Measurements from ENCODE around the gene DST. TPM values are rescaled to one million over a fixed set of nuclear protein-coding genes. Genes with fewer than 3 reads are reported as not detected.

DST gene
- total RNA-seq, 2 experiments from 2014 or later, result 0.54 to 1.3 TPM

DNA sequence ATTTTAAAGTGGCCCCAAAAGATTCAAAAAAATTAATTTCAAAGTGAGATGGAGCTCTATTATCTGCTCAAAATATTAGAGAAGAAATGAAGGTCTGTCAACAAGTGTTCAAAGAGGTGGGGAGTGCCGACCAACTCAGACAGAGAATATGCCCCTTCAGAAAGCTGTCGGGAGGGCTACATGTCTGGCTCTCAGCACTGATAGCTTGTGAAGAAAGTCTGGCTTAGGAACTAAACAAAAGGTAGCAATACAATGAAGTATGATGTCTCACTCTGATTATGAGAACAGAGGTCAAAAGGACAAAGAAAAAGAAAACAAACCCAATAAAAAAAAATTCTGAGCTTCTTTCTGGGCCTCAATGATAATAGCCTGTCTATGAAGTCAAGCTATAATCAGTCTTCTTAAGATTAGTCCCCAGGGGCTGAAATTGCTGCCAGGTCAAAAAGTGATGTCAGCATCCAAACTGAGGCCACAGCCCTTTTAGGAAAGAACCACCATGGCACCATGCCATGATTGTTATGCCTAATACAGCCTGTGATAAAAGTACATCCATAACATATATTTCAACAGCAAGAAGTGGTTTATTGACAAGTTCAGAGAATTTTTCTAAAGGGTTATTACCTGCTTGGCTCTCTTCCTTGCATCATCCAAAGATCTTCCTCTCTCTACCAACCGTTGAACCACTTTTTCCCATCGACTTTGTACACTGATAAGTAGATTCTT, 150.9 kb downstream of the DST start:
- no peak overlapping the region for H3K27ac Mint-ChIP-seq
- H3K9me3 Mint-ChIP-seq, result no peaks in the 10 kb centered on the region
- H3K4me1 Mint-ChIP-seq, result no peaks in the 10 kb centered on the region
- peaks cover 6% of the 10 kb centered on the region for H3K27me3 Mint-ChIP-seq
- POLR2A ChIA-PET, result no interaction called here
- no peaks in the 10 kb centered on the region for H3K36me3 Mint-ChIP-seq
- no peak for ATAC-seq (ENCODE audit: low read depth)
- DNase-seq, result no peak
- H3K4me3 Mint-ChIP-seq, result no peak overlapping the region

DNA sequence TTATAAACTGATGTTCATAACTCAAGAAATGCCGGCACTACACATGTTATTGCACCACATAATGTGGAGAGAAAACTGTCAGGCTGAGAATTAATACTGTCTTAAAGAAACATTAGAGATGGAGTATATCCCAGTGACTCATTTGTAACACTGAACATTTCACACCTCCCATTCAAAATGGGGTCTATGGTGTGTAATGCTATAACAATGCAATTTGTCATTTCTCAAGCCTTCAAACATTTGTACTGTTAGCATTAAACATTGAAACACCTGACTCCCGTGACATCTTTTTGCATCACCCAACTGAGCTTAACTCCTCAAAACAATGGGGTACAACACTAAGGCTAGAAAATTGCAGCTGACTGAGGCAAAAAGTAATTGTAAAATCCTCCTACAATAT, 151.7 kb downstream of the DST start:
- no peak for ATAC-seq (ENCODE audit: low read depth)
- Mint-ChIP-seq H3K4me3 (no peak overlapping the region), H3K36me3 (no peaks in the 10 kb centered on the region), H3K4me1 (no peaks in the 10 kb centered on the region), H3K9me3 (no peaks in the 10 kb centered on the region), H3K27me3 (peaks cover 6% of the 10 kb centered on the region), H3K27ac (no peak overlapping the region)
- no peak for DNase-seq
- POLR2A ChIA-PET, result no interaction called here

DNA sequence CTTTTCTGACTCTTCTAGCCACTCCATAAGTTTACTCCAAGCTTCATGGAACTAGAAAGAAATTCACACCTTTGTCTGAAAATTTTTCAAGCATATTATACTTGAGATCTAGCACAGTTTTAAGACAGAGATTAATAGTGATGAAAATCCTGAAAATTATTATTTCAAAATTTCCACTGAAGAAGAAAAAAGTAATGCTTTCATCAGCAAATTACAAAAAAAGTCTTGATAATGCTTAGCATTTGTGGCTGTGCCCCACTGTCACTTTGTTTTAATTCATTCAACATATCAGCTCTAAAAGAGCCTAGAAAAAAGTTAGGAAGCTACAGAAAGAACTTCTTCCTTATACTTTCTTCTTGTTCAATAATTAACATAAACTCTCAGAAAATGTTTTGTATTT, 153.1 kb downstream of the DST start:
- DNase-seq (no peak), ATAC-seq (ENCODE audit: low read depth) (no peak)
- POLR2A ChIA-PET, result no interaction called here
- Mint-ChIP-seq H3K36me3 (no peaks in the 10 kb centered on the region), H3K4me1 (no peaks in the 10 kb centered on the region), H3K27ac (no peak overlapping the region), H3K4me3 (no peak overlapping the region), H3K27me3 (peaks cover 6% of the 10 kb centered on the region), H3K9me3 (no peaks in the 10 kb centered on the region)

DNA sequence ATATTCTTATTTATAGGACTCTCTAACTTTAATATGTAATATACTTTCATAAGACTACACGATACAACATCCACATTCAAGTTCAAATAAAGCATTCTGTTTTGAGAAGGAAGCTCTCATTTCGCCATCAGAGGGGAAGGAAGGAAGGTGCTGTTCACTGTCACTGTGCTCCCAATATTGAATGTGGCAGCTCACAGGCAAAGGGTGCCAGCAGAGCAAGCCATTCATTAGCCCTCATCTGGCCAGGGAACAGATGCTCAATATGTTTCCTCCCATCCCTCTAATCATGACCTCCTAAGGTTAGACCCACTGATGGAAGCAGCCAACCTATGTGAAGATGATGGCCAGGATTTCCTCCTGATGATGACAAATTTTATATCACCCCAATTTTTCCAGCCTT, 154.4 kb downstream of the DST start:
- Mint-ChIP-seq H3K4me3 (no peak overlapping the region), H3K4me1 (no peaks in the 10 kb centered on the region), H3K27ac (no peak overlapping the region)

DNA sequence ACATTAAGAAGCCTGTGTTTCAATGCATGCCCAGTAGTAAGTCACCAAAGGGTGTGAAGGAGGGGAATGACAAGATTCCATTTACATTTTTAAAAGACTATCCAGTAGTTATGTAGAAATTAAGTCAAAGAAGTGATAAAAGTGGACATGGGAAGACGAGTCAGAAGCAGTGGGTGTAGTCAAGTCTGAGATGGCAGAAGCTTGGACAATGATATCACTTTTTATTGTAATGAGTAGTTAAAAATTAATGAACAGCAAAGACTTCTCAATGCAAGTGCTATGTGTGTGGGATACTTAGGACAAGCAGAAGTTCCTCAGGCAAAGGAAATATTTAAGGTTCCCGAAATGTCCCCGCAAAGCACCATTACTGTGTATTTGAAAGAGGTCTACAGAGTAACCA, 156.0 kb downstream of the DST start:
- DNase-seq (no peak), ATAC-seq (ENCODE audit: low read depth) (no peak)
- POLR2A ChIA-PET, result no interaction called here
- Mint-ChIP-seq H3K4me3 (no peak overlapping the region), H3K4me1 (no peaks in the 10 kb centered on the region), H3K36me3 (no peaks in the 10 kb centered on the region), H3K27ac (no peak overlapping the region), H3K27me3 (peaks cover 6% of the 10 kb centered on the region), H3K9me3 (no peaks in the 10 kb centered on the region)

More for the DNA sequence above, 154.4 kb downstream of the DST start:
- no peaks in the 10 kb centered on the region for H3K9me3 Mint-ChIP-seq
- POLR2A ChIA-PET, result no interaction called here
- no peaks in the 10 kb centered on the region for H3K36me3 Mint-ChIP-seq
- no peak for ATAC-seq (ENCODE audit: low read depth)
- peaks cover 6% of the 10 kb centered on the region for H3K27me3 Mint-ChIP-seq
- no peak for DNase-seq

DNA sequence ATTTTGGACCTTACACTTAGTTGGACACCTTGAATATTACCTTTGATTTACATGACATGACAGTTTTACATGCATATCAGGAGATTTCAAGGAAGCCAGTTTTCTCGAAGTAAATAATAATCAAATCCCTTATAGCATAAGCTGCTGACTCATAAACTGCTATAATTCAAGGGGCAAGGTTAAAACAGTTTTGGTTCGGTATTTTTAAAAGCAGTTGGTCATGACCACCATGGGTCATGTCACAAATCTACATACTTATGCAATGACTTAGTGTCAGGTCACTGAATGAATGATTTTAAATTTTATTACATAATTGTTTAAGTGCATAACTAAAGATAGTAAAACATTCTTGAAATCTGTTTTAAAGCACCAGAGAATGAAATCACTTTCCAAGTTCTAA, 158.0 kb downstream of the DST start:
- no peak overlapping the region for H3K4me3 Mint-ChIP-seq
- POLR2A ChIA-PET, result no interaction called here
- ATAC-seq (ENCODE audit: low read depth) (no peak), DNase-seq (no peak)
- H3K36me3 Mint-ChIP-seq, result no peaks in the 10 kb centered on the region
- no peaks in the 10 kb centered on the region for H3K9me3 Mint-ChIP-seq
- no peak overlapping the region for H3K27ac Mint-ChIP-seq
- no peaks in the 10 kb centered on the region for H3K4me1 Mint-ChIP-seq
- H3K27me3 Mint-ChIP-seq, result no peaks in the 10 kb centered on the region

DNA sequence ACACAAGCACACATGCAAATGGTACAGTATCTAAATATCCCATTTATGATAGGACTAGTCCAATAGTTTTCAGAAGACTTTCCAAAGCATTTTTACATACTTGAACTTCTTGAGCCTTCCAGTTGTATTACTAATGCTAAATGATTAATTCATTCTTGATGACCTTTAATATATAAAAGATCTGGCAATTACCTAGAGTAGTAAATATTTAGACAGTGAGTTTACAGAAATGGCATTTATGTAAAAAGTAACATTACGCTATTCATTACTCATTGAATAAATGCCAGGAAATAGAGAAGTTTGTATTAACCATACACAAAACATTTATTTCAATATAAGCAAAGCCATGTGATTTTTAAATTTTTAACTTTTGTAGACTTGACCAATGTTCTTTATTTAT, 158.8 kb downstream of the DST start:
- H3K4me1 Mint-ChIP-seq, result no peaks in the 10 kb centered on the region
- H3K9me3 Mint-ChIP-seq, result peaks cover 4% of the 10 kb centered on the region
- H3K27ac Mint-ChIP-seq, result no peak overlapping the region
- DNase-seq, result no peak
- no peak overlapping the region for H3K4me3 Mint-ChIP-seq
- POLR2A ChIA-PET, result no interaction called here
- no peak for ATAC-seq (ENCODE audit: low read depth)
- H3K27me3 Mint-ChIP-seq, result no peaks in the 10 kb centered on the region
- H3K36me3 Mint-ChIP-seq, result no peaks in the 10 kb centered on the region

DNA sequence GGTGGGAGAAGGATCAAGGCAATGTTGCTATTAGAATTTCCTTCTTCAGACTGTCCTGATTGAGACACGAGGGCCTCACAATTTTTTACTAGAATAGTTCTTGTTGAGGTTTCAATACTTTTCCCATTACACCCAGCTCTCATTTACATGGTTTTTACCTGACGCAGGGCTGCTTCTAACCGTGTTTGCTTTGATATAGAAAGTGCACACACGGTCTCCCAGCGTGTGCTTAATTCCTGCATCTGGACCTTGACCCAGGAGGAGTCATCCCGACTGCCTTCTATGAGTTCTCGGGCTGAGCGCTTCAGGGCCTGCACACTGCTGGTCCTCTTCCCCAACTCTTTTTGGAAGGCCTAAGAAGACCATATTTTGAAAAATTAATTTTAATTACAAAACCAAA, 160.2 kb downstream of the DST start:
- DNase-seq, result no peak
- Mint-ChIP-seq H3K4me1 (no peaks in the 10 kb centered on the region), H3K9me3 (peaks cover 6% of the 10 kb centered on the region), H3K36me3 (no peaks in the 10 kb centered on the region), H3K4me3 (no peak overlapping the region), H3K27me3 (no peaks in the 10 kb centered on the region), H3K27ac (no peak overlapping the region)
- POLR2A ChIA-PET, result no interaction called here
- ATAC-seq (ENCODE audit: low read depth), result no peak

DNA sequence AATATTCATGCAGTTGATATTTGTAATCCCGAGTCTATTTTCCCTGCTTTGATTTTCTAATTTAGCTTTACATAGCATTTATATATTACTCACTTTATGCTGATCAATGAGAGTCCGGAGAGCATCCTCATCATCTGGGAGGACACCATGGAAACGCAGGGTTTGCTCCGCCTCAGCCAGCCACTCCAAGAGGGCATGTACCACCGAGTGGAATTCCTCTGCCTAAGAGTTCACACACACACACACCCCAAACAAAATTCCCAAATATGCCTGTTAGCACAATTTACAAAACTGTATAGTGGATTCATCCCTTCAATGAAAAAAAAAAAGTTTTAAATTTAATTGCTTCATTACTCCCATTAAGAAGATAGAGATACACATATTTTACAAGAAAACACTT, 160.7 kb downstream of the DST start:
- Mint-ChIP-seq H3K27ac (no peak overlapping the region), H3K27me3 (no peaks in the 10 kb centered on the region), H3K36me3 (no peaks in the 10 kb centered on the region), H3K9me3 (peaks cover 6% of the 10 kb centered on the region), H3K4me3 (no peak overlapping the region), H3K4me1 (no peaks in the 10 kb centered on the region)
- POLR2A ChIA-PET, result no interaction called here
- ATAC-seq (ENCODE audit: low read depth) (no peak), DNase-seq (no peak)

DNA sequence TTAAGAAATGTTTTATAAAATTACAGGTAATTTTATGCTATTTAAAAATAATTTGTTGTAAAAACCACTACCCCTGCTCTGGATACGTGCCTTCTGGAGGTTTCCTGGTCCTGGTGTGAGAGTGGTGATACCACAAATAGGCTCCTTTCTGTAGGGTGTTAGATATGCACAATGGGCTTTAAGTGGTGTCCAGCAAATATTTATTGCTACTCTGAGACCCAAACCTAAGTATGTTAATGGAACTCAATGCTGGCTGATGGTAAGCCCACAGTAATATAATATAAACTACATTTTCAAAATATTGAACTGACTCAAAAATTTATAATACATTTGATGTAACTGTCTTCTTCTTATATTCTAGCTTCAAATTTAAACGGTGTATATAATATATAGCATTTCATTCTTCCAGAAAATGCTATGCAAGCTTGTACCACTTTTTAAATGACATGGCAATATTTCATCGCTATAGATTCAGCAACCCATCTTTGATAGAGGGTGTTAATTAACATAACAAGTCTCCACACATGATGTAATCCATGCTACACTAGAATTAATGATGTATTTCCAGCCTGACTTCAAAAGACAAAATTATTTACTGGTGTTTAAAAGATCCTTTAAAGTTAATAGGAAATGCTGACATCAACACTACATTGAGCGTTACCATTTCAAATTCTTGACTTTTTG, 161.9 kb downstream of the DST start:
- H3K4me1 Mint-ChIP-seq, result no peaks in the 10 kb centered on the region
- no peak overlapping the region for H3K27ac Mint-ChIP-seq
- peaks cover 6% of the 10 kb centered on the region for H3K9me3 Mint-ChIP-seq
- no peak overlapping the region for H3K4me3 Mint-ChIP-seq
- no peaks in the 10 kb centered on the region for H3K36me3 Mint-ChIP-seq
- no peak for DNase-seq
- no peak for ATAC-seq (ENCODE audit: low read depth)
- H3K27me3 Mint-ChIP-seq, result no peaks in the 10 kb centered on the region
- POLR2A ChIA-PET, result no interaction called here

DNA sequence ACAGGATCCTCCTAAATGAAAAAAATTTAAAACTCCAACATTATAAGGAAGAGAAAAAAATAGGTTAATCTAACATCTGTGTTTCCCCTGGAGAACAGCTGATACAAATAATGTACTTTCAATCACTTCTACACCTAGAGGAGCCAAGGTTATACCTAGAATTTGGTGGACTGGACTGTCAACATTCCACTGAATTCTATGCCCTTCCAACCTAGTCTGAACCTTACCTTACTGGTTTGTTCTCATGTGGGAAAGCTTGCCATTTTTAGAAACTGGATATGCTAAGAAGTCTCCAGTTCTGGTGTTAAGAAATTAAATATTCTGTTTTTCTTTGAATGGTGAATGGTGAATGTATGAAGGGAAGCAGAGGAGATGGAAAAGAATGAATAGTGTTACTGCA, 162.4 kb downstream of the DST start:
- POLR2A ChIA-PET, result no interaction called here
- Mint-ChIP-seq H3K4me3 (no peak overlapping the region), H3K36me3 (no peaks in the 10 kb centered on the region), H3K9me3 (peaks cover 6% of the 10 kb centered on the region), H3K27ac (no peak overlapping the region), H3K4me1 (no peaks in the 10 kb centered on the region), H3K27me3 (no peaks in the 10 kb centered on the region)
- no peak for DNase-seq
- ATAC-seq (ENCODE audit: low read depth), result no peak

DNA sequence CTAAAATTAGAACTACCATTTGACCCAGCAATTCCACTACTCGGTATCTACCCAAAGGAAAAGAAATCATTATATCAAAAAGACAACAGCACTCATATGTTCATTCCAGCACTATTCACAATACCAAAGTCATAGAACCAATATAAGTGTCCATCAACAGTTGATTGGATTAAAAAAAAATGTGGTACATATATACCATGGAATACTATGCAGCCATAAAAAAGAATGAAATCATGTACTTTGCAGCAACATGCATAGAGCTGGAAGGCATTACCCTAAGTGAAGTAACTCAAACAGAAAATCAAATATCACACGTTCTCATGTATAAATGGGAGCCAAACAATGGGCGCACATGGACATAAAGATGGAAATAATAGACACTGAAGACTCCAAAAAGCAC, 163.3 kb downstream of the DST start:
- DNase-seq (no peak), ATAC-seq (ENCODE audit: low read depth) (no peak)
- no peak overlapping the region for H3K27ac Mint-ChIP-seq
- H3K36me3 Mint-ChIP-seq, result no peaks in the 10 kb centered on the region
- H3K27me3 Mint-ChIP-seq, result no peaks in the 10 kb centered on the region
- H3K9me3 Mint-ChIP-seq, result peaks cover 6% of the 10 kb centered on the region
- POLR2A ChIA-PET, result no interaction called here
- H3K4me3 Mint-ChIP-seq, result no peak overlapping the region
- H3K4me1 Mint-ChIP-seq, result no peaks in the 10 kb centered on the region

DNA sequence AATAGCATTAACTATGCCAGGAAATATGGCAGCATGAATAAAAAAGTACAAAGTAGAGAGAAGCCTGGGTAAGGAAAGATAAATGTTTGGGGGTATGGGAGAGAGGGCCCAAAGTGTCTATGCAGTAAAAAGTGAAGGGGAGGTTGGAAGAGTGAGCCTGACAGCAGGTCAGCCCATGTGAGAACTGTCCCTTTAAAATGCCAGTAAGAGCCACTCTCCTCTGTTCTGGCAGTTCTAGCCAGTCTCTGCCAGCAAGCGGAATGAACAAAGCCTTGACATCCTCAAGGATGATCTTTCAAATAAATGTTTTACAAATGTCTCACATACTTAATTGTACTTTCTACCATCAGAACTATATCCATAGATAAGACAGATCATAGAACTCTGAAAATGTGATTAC, 164.5 kb downstream of the DST start:
- H3K27ac Mint-ChIP-seq, result no peak overlapping the region
- peaks cover 6% of the 10 kb centered on the region for H3K9me3 Mint-ChIP-seq
- no peak overlapping the region for H3K4me3 Mint-ChIP-seq
- DNase-seq, result no peak
- POLR2A ChIA-PET, result no interaction called here
- H3K27me3 Mint-ChIP-seq, result no peaks in the 10 kb centered on the region
- no peak for ATAC-seq (ENCODE audit: low read depth)
- H3K4me1 Mint-ChIP-seq, result no peaks in the 10 kb centered on the region
- no peaks in the 10 kb centered on the region for H3K36me3 Mint-ChIP-seq

DNA sequence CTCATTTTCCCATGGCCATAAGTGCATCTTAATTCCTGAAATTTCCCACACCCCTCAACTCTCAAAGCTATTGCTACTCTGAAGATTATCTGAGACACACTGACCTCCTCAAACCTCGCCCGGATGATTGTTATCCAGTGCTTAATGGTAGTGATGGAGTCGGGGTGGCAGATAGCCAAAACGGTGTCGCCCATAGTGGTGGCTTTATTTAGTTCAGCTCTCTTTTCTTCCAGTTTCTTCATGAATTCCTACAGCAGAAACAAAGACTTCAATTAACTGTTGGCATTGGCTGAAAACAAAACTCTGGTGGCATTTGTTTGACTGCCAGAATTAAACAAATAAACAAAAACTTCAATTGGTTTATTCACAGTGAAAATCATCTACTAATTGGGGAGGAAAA, 165.4 kb downstream of the DST start:
- Mint-ChIP-seq H3K9me3 (peaks cover 6% of the 10 kb centered on the region), H3K4me1 (no peaks in the 10 kb centered on the region), H3K27ac (no peak overlapping the region), H3K27me3 (no peaks in the 10 kb centered on the region), H3K36me3 (no peaks in the 10 kb centered on the region), H3K4me3 (no peak overlapping the region)
- POLR2A ChIA-PET, result no interaction called here
- ATAC-seq (ENCODE audit: low read depth) (no peak), DNase-seq (no peak)

Measured in activated naive CD8-positive, alpha-beta T cell treated with anti-CD3 and anti-CD28 coated beads, Interleukin-2, amount 10 ng/mL, durations not matched to agents 7 days and 5 days (primary cell).